ENCODE results near the gene NFIL3. TPM values are rescaled to one million over a fixed set of nuclear protein-coding genes. Genes with fewer than 3 reads are reported as not detected.

The NFIL3 gene
- total RNA-seq, 1 donor = 105 TPM

DNA sequence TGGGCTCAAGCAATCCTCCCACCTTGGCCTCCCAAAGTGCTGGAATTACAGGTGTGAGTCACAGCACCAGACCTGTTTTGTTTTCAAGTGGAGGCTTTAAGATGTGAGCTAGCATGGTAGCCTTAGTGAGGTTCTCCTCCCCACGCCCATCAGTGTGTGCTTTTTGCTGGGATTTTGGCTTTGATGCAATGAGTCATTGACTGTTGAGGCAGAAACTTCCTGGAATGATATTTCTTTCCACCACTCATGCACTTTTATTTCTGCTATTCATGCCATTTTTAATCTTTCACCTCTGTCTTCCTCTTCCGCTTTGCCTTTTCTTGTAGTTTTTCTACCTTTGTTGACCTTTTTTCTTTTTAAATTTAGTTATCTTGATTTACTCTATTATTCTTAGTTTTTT lies 4.2 kb upstream of the NFIL3 start:
- H3K27me3 ChIP-seq (ENCODE audit: insufficient read depth, low read length) = no peaks in the 10 kb centered on the region
- H3K4me3 ChIP-seq (ENCODE audit: low read length) = no peak overlapping the region
- H3K9me3 ChIP-seq (ENCODE audit: low read depth, low read length) = no peaks in the 10 kb centered on the region
- peaks cover 45% of the 10 kb centered on the region for H3K4me1 ChIP-seq (ENCODE audit: insufficient read depth, low read length)

DNA sequence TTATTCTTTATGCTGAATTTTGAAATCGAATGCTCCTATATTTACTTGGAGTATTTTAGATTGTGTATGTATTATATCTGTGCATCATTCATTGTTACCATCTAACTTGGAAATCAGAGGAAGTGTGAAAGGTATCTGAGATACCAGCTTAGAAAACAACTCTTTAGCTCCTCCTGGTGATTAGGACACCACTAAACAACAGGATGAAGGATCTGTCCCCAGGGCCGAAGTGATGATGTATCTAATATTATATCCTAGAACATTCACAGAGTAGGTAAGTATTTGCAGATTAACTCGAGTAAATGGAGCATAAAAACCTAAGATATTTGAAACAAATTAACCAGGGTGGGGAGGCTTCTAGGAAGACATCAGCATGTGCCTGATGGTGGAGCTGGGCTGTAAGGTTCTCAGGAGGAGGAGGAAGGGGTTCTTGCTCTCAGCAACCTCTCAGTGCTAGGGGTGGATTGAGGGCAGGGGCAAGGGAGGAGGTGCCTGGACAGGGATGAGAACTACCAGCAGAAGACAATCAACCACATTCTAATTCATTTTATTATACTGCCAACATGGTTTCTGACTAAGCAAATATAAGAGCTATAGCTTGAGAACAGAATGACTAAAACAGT lies 2.6 kb upstream of the NFIL3 start:
- Histone ChIP-seq H3K4me1 (ENCODE audit: insufficient read depth, low read length) (peaks cover 61% of the 10 kb centered on the region), H3K27me3 (ENCODE audit: insufficient read depth, low read length) (peaks cover 9% of the 10 kb centered on the region), H3K9me3 (ENCODE audit: low read depth, low read length) (no peaks in the 10 kb centered on the region), H3K4me3 (ENCODE audit: low read length) (no peak overlapping the region)

DNA sequence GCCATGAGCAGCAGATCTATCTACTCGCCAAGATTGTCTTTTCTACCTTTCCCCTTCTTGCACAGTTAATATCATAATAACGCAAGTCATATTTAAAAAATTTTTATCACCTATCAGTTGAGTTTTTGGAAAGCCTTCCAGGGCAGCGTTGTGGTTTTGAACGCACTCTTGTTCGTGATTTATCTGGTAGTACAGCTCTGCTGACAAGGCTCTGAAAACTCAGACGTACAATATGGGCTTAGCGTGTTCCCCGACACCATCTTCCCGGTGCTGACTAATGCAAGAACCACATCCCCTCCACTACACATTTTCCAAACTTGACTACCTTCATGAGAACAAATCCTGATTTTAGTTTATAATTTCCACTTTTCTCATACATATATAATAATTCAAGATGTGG lies 1.6 kb upstream of the NFIL3 start:
- H3K27me3 ChIP-seq (ENCODE audit: insufficient read depth, low read length) = peaks cover 16% of the 10 kb centered on the region
- no peaks in the 10 kb centered on the region for H3K9me3 ChIP-seq (ENCODE audit: low read depth, low read length)
- H3K4me3 ChIP-seq (ENCODE audit: low read length) = no peak overlapping the region
- H3K4me1 ChIP-seq (ENCODE audit: insufficient read depth, low read length) = peaks cover 71% of the 10 kb centered on the region

DNA sequence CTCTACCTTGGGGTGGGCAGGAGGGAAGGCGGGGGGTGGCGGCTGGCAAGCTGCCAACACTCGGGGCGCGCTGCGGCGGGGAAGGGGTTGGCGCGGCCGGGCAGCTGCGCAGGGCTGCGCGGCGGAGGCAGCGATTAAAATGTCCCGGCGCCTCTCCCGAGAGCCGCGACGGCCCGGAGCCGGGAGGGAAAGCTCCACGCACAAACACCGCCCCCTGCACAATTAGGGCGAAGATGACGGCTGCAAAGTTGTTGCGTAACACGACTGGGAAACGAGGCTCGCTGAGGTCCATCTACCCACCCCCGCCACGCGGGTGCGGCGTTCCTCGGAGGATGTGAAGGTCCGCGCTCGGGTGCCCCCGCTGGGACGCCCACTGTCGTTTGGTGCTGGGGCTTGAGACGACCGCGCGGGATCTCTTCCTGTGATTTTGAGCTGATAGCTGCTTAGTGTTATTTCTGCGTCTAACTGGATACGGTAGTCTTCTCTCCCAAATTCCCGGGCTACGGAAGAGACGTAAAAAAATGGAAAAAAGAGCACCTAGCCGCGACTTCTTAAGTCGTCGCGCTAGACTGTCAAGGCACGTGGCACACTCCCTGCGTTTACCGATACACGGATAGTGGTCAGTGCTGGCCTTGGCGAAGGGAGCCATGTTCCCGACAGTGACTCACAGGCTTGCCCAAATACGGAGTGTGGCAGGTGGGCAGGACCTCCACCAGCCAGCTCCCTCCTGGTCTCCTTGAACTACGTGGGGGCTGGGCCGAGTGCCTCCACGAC lies 958 bp upstream of the NFIL3 start:
- Histone ChIP-seq H3K4me1 (ENCODE audit: insufficient read depth, low read length) (peaks cover 76% of the 10 kb centered on the region), H3K9me3 (ENCODE audit: low read depth, low read length) (no peaks in the 10 kb centered on the region), H3K4me3 (ENCODE audit: low read length) (peak overlapping the region; percentile 64), H3K27me3 (ENCODE audit: insufficient read depth, low read length) (peaks cover 23% of the 10 kb centered on the region)

DNA sequence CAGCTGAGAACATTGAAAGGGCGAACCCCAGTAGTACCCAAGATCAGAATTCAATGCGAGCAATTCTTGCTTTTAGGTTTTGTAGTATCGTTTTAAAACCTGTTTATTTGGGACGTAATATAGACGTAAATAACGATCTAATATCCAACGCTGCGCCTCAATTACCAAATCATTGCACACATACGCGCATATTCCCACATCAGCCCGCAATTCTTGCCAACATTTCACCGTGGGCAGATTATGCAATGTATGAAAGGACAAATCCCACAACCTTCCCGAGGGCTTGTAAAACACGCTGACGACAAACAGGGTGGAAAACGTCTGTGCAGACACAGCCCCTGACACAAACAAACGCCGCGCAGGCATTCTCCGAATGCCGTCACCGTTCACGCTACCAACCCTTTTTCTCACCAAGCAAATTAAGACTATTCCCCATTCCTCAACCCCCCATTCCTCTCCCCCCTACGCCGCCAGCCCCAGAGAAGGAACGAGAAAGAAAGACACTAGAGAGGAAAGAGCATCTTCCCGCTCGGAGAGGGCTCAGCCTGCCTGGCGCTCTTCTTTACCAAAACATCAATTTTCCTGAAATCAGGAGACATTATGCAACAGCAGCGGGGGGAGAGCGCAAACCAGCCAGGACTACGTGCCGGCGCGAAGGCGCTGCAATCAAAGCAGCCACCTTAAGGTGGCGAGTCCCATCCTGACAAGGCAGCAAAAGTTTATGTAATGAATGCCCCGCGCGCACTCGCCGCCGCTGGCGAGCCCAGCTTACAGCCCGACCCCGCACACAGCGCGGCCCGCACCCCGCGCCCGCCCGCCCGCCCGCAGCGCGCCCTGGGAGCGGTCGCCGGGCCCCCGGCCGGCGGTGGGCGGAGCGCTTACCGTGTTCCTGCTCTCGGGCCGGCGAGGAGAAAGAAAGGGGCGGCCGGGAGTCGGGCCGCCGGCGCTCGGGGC lies 597 bp downstream of the NFIL3 start:
- H3K4me1 ChIP-seq (ENCODE audit: insufficient read depth, low read length) = peaks cover 65% of the 10 kb centered on the region

DNA sequence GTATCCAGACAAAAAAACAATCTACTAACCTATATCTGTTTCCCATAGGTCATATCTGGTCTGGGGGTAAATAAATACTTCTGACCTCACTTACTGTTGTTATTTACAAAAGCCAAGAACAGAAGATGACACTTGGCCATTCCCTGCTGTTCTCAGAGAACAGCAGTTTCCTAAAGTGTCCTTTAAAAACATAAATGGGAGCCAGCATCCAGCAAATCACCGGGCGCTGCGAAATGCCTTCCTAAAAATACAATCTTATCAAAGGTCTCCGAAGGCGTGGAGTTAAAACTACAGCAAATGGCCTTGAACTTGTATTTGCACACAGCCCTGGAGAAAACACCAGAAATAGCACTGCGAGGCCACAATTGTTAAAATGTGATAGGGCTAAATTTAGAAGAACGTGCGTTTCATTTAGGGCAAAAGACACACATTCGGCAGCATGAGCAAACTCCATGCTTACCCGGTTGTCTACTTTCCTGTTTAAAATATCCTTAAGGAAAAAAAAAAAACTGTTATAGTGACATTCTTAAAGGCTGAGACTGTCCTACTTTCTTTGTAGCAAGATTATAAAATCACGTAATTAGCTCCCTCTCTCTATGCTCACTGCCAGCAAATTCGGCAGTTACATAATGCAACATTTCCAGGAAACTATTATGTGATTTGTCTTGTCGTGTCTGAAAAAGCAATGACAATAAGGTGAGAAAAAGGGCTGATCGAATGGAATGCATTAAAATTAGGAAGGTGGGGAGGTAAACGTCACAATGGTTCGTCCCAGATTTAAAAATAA lies 1.5 kb downstream of the NFIL3 start:
- peak overlapping the region; percentile 55 for H3K4me3 ChIP-seq (ENCODE audit: low read length)
- peaks cover 56% of the 10 kb centered on the region for H3K4me1 ChIP-seq (ENCODE audit: insufficient read depth, low read length)
- no peaks in the 10 kb centered on the region for H3K9me3 ChIP-seq (ENCODE audit: low read depth, low read length)
- H3K27me3 ChIP-seq (ENCODE audit: insufficient read depth, low read length) = peaks cover 28% of the 10 kb centered on the region

More for the DNA sequence above, 597 bp downstream of the NFIL3 start:
- peaks cover 28% of the 10 kb centered on the region for H3K27me3 ChIP-seq (ENCODE audit: insufficient read depth, low read length)
- peak overlapping the region; percentile 55 for H3K4me3 ChIP-seq (ENCODE audit: low read length)
- H3K9me3 ChIP-seq (ENCODE audit: low read depth, low read length) = no peaks in the 10 kb centered on the region

DNA sequence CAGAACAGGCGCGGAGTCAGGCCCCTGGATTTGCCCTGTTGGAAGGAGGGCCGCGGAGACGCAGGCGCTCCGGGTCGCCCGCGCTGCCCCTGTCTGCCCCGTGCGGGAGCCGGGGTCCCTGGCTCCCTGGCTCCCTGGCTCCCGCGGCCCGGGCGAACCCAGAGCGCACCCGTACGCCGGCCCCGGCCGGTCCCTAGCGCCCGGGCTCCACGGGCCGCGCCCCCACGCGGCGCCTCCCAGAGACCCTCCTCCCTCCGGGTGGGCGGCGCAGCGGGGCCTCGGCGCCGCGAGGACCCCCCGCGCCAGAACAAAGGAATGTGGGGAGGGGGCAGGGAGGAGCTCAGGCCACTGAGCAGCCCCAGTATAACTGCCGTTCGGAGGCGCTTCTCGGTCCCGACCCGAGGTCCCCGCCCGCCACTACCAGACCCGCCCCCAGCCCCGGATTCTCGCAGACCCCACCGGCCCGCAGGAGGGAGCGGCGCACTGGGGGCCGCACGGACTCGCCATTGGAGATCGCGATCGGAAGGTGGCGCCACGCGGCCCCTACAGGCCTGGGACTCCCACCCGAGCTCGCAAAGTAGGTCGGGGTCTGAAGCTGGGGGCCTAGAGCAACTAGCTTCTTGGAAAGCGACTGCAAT lies 2.4 kb downstream of the NFIL3 start:
- peak overlapping the region; percentile 55 for H3K4me3 ChIP-seq (ENCODE audit: low read length)
- peaks cover 55% of the 10 kb centered on the region for H3K4me1 ChIP-seq (ENCODE audit: insufficient read depth, low read length)
- H3K9me3 ChIP-seq (ENCODE audit: low read depth, low read length) = no peaks in the 10 kb centered on the region
- H3K27me3 ChIP-seq (ENCODE audit: insufficient read depth, low read length) = peaks cover 28% of the 10 kb centered on the region

DNA sequence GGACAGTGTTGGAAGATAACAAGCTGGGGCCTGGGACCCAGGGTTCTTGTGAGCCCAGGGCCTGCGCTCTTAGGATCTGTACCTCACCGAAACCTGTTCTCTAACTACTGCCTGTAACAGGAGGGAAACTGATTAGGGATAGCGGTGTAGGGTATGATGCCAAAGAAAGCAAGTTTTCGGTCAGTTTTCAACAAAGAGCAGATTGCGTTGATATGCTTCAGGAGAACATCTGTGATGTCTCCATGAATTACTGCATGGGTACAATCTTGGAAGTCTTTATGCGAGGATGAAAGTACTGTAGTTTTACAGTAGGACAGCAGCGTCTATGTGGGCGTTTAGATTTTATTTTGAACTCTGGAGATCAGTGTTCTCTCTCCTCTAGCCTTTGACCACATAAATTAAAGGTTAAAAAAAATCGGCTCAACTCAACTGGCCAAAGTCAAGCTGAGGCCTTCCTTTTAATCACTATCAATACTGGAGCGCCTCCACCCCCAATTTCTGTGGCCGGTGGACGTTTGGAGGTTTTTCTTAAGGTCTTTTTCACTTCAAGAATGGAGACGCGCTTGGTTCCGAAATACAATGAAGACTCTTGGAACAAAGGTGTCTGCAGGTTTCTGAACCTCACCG lies 3.0 kb downstream of the NFIL3 start:
- H3K27me3 ChIP-seq (ENCODE audit: insufficient read depth, low read length) = peaks cover 28% of the 10 kb centered on the region
- peak overlapping the region; percentile 55 for H3K4me3 ChIP-seq (ENCODE audit: low read length)
- H3K9me3 ChIP-seq (ENCODE audit: low read depth, low read length) = no peaks in the 10 kb centered on the region
- H3K4me1 ChIP-seq (ENCODE audit: insufficient read depth, low read length) = peaks cover 59% of the 10 kb centered on the region

DNA sequence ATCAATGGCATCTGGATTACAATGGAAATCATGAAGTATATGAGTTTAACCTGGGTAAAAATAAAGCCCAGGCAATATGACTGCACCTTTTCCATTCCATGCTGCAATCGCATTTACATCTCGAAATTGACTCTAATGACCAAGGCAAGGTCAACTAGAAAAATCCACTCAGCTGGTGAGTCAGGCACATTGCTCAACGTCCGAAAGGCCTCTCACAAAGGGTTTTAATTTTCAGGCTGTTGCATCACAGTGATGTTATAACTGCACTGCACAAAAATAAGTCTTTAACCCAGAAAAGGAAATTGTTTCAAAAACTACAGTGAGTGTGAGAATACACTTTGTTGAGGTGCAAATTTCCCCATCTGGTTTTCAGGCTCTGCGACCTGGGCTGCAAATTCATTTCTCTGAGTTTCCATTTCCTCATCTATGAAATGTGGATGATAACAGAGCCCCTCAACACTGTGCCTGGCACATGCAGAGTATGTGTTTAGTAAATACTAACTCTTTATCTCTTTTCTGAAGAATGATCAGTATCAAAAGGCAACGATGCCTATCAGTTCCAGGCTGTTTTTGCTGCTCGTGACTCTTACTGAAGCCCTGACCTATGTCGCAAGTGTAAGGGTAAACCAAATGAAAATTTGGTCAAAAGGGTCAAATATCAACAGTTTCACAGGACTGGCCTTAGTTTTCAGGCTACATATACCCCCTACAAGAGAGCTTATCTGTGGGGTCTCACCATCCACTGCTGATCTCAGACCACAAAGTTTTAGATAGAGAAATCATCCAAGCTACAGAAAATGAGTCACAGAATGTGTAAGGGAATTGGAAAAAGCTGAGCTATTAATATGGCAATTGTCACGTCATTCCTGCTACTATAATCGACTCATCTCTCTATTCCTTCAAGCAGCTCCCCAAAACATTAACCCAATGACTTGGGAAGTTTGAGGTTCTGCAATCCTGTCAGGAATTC lies 4.1 kb downstream of the NFIL3 start:
- no peak overlapping the region for H3K4me3 ChIP-seq (ENCODE audit: low read length)
- H3K27me3 ChIP-seq (ENCODE audit: insufficient read depth, low read length) = peaks cover 28% of the 10 kb centered on the region

DNA sequence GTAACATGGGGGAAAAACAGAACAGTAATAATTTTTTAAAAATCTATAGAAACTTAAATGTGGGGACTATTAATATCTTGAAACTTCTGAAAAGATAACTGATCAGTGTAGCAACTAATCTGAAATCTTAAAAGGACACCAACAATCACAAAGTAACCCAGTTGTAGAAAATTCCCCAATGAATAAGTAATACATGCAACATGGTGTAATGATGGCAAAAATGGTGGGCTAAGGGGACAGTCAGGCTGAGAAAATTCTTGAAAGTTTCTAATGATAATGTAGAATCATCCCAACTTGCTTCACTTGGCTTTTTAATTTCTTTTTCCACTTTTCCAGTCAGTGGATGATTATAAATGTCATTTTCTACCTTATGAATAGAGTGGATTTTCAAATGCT lies 5.4 kb downstream of the NFIL3 start:
- H3K4me3 ChIP-seq (ENCODE audit: low read length) = no peak overlapping the region
- H3K27me3 ChIP-seq (ENCODE audit: insufficient read depth, low read length) = peaks cover 28% of the 10 kb centered on the region
- no peaks in the 10 kb centered on the region for H3K9me3 ChIP-seq (ENCODE audit: low read depth, low read length)
- peaks cover 63% of the 10 kb centered on the region for H3K4me1 ChIP-seq (ENCODE audit: insufficient read depth, low read length)

More for the DNA sequence above, 4.1 kb downstream of the NFIL3 start:
- Histone ChIP-seq H3K9me3 (ENCODE audit: low read depth, low read length) (no peaks in the 10 kb centered on the region), H3K4me1 (ENCODE audit: insufficient read depth, low read length) (peaks cover 56% of the 10 kb centered on the region)

DNA sequence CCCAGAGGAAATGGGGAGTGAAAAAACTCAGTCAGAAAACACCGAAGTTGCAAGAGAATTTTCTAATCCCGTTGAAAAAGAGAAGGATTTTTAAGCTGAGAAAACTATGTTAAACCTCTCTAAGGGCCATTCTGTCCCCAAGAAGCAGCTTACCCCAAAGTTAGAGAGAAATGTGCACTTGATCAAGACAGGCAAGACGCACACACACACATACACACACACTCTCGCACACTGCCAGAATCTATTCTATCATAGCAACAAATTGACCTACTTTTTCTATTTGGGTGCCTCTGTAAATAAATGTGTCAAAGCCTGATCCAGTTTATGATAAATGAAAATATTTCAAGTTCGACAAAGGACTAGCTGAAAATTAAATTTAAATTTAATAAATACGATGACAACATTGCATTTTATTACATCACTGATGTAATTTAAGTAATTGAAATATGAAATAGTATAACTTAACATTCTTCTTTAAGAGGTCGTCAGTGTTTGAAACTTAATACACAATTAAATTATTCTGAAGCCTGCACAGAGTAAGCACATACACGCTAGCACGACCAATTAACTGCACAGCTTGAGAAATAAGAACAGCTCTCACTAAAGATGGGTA lies 5.9 kb downstream of the NFIL3 start:
- Histone ChIP-seq H3K9me3 (ENCODE audit: low read depth, low read length) (no peaks in the 10 kb centered on the region), H3K27me3 (ENCODE audit: insufficient read depth, low read length) (peaks cover 28% of the 10 kb centered on the region), H3K4me1 (ENCODE audit: insufficient read depth, low read length) (peaks cover 63% of the 10 kb centered on the region), H3K4me3 (ENCODE audit: low read length) (no peak overlapping the region)

DNA sequence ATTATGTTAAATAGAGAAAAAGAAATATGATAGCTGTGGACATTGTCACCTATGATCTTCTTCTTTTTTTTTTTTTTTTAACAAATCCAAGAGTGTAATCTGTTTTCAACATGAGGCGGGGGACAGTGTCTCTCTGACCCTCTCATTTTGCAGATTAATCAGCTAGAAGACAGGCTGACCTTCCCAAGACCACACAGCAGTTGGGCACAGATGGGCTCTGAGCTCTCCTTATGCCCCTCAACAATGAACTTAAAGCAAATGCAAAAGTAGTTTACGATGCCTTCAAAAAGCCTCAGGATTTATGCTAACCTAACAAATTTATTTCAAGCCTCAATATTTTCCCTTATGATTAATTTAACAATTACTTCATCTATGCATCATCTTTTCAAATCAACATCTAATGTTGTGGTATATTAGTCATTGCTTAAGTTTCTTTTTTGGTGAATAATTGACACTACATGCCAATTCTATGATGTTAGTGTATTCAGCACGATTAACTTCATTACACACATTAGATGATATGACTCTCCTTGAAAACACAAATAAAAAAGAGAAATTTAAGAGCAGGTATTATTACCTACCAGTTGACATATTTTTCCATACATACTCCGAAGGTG lies 7.4 kb downstream of the NFIL3 start:
- Histone ChIP-seq H3K9me3 (ENCODE audit: low read depth, low read length) (no peaks in the 10 kb centered on the region), H3K4me1 (ENCODE audit: insufficient read depth, low read length) (peaks cover 57% of the 10 kb centered on the region), H3K4me3 (ENCODE audit: low read length) (no peak overlapping the region), H3K27me3 (ENCODE audit: insufficient read depth, low read length) (peaks cover 19% of the 10 kb centered on the region)
